ENCODE measurements around the gene TF.
"Not testable (repeated sequence)": the region's sequence is repeated elsewhere in the genome, so short reads cannot be mapped to it uniquely, and the experiment has no call there.

The TF gene

GRCh38 chr3:133745981-133746711 is at the start of gene TF:
Gene TF (plus strand): TSS chr3:133746393. CDS start chr3:133746441, 48 bp downstream.
- peak; percentile 98 for DNase-seq (ENCODE audit: low spot score)

GRCh38 chr3:133697960-133698359 is 48.2 kb upstream of the TF start:
- no peak for DNase-seq (ENCODE audit: low spot score)

GRCh38 chr3:133699467-133699866 is 46.7 kb upstream of the TF start:
- no peak for DNase-seq (ENCODE audit: low spot score)

- DNase-seq (ENCODE audit: low spot score) = no peak
These were observed 46.3 kb upstream of the TF start for GRCh38 chr3:133699903-133700302.

- DNase-seq (ENCODE audit: low spot score) = no peak
These were observed 45.8 kb upstream of the TF start for GRCh38 chr3:133700351-133700750.

- DNase-seq (ENCODE audit: low spot score) = no peak
These were observed 44.5 kb upstream of the TF start for GRCh38 chr3:133701435-133702358.

- DNase-seq (ENCODE audit: low spot score) = no peak
These were observed 42.3 kb upstream of the TF start for GRCh38 chr3:133703915-133704314.

- DNase-seq (ENCODE audit: low spot score) = no peak
These were observed 40.2 kb upstream of the TF start for GRCh38 chr3:133706033-133706432.

GRCh38 chr3:133709139-133709750 is 36.9 kb upstream of the TF start:
- DNase-seq (ENCODE audit: low spot score) = no peak

GRCh38 chr3:133711013-133711412 is 35.2 kb upstream of the TF start:
- no peak for DNase-seq (ENCODE audit: low spot score)

GRCh38 chr3:133712017-133712416 is 34.2 kb upstream of the TF start:
- DNase-seq (ENCODE audit: low spot score) = peak; percentile 33

GRCh38 chr3:133713347-133713746 is 32.8 kb upstream of the TF start:
- no peak for DNase-seq (ENCODE audit: low spot score)

GRCh38 chr3:133717424-133717823 is 28.8 kb upstream of the TF start:
- peak; percentile 48 for DNase-seq (ENCODE audit: low spot score)

- no peak for DNase-seq (ENCODE audit: low spot score)
These were observed 23.3 kb upstream of the TF start for GRCh38 chr3:133722935-133723334.

- DNase-seq (ENCODE audit: low spot score) = no peak
These were observed 15.2 kb upstream of the TF start for GRCh38 chr3:133730993-133731392.

- not testable (repeated sequence) for DNase-seq (ENCODE audit: low spot score)
These were observed 14.0 kb upstream of the TF start for GRCh38 chr3:133732231-133732630.

GRCh38 chr3:133733226-133733625 is 13.0 kb upstream of the TF start:
- DNase-seq (ENCODE audit: low spot score) = no peak

- DNase-seq (ENCODE audit: low spot score) = no peak
These were observed 11.9 kb upstream of the TF start for GRCh38 chr3:133734305-133734704.

GRCh38 chr3:133742351-133743091 is 3.7 kb upstream of the TF start:
- DNase-seq (ENCODE audit: low spot score) = peak; percentile 74

- no peak for DNase-seq (ENCODE audit: low spot score)
These were observed 2.0 kb upstream of the TF start for GRCh38 chr3:133744241-133744640.

GRCh38 chr3:133745108-133745507 is 1.1 kb upstream of the TF start:
- DNase-seq (ENCODE audit: low spot score) = no peak

- no peak for DNase-seq (ENCODE audit: low spot score)
These were observed 496 bp downstream of the TF start for GRCh38 chr3:133746712-133747066.
